Stimulated activated CD4-positive, alpha-beta T cell treated with anti-CD3 and anti-CD28 coated beads, TNF-alpha, amount 100 ng/mL, for 1 hour (primary cell): ENCODE data around the gene TNS1.

Experiments
- DNase-seq, 3 donors: peaks; one replicate each; pipeline ENCODE4 v3.0.0-alpha.2; 2020; ENCODE audit warnings: low read depth in 3 of 3, low spot score in 1 of 3

The TNS1 gene

DNA sequence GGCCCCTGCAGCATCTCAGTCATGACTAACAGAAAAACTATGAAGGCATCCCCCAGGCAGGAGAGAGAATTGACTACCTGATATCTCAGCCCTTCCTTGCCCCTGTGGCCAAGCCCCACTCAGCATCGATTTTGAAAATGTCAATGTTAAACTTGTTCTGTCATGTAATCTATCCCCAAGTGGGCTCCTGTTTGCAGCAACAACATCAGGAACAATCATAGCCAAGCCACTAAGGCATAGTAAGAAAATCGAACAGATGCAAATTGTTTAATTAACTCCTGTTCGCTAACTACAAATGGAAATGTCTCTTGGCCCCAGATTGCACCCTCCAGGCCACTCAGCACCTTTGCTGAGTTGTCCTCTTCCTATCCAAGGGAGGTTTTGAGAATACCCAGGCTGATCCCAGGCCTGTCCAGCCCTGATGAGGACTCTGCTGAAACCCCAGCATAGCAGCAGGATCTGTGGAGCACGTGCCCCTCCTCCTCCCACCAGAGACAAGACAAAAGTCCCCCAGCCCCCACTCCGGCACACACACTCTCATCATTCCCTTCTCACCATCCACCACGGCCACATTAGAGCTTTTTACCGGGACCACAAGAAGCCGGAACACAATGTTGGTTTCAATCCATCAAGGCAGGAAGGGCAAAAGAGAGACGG, 150.1 kb downstream of the TNS1 start:
- no peak for DNase-seq

DNA sequence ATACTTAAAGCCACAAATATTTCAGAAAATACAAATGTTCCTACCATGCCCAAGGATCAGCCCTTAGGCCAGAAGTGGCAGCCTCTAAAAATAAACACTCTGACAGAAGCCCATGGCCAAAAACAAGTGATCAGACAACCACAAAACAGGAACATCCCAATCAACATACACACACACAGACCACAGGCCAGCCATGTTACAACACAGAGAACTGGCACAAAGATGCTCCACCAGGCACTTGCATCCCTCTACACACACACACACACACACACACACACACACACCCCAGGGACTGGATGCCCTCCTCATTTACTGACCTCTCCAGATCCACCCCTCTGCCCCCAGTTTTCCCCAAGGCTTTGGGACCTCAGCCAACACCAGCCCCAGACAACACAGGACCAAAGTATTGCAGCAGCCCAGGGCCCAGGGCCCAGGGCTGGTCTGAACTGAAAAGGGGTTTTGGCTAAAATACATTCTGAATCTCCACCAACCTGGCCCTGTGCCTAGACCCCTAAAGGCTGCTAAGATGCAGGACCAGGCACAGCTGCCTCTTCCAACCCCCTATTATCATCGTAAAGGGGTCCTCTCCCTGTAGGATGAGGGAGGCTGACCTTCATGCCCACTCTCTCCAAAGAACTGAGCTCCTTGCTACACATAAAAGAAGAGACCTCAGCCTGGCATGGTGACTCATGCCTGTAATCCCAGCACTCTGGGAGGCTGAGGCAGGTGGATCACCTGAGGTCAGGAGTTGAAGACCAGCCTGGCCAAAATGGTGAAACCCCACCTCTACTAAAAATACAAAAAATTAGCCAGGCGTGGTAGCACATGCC, 151.4 kb downstream of the TNS1 start:
- DNase-seq: no peak

DNA sequence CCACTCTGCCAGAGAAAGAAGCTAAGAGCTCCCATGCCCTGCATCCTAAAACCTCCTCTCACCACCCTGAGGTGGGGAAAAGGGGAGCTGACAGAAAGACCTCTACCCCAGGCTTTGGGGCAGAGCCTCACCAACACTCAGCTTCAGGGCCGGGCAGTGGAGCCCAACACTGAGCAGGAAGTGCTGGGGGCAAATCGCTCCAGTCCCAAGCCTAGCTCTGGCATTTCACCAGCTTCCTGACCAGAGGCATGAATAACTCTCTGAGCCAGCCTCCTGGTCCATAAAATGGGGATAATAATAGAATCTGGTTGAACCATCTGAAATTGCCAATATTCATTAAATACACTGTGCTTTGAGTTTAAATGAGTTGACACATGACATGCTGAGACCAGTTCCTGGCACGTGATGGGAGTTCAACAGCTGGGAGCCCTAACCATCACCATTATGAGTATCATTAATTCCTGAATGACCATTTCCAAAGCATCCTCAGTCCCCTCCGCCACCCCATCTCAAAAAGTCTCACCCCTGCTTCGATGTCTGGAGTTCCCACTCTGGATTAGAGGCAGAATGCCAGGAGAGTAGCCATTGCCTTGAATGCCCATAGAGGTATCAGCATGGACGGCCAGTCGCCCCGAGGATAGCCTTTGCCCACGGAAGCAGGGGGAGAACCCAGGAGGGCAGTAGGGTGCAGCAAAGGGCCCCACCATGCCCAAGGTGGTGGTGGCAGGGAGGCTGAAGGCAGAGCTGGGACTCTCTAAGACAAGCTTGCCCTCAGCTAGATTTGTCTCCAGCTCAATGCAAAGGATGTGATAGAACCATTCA, 153.4 kb downstream of the TNS1 start:
- DNase-seq: no peak

DNA sequence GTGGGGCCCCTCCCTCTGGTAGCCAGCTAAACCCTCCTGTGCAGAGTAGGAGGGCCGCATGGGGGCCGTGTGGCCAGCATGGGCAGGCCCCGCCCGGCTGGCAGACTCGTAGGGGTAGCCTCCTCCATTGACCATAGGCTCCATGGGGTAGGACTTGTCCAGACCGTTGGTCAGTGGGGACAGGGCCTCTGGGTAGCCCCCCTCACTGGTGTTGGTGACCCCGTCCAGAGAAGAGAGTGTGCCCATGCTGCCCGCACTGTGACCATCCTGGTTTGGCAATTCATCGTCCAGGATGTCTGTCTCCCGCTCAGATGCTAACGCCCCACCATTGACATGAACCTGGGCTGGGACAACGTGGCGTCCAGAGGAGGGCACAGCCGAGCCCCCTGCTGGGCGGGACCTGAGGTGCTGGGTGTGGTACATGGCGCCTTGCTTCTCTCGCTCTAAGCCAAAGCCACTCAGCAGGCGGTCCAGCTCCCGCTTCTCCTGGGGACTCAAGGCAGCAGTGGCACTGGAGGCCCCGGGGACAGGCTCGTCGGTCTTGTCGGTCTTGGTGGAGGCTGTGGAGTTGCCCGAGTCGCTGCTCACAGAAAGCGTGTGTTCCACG, 154.3 kb downstream of the TNS1 start:
- no peak for DNase-seq

DNA sequence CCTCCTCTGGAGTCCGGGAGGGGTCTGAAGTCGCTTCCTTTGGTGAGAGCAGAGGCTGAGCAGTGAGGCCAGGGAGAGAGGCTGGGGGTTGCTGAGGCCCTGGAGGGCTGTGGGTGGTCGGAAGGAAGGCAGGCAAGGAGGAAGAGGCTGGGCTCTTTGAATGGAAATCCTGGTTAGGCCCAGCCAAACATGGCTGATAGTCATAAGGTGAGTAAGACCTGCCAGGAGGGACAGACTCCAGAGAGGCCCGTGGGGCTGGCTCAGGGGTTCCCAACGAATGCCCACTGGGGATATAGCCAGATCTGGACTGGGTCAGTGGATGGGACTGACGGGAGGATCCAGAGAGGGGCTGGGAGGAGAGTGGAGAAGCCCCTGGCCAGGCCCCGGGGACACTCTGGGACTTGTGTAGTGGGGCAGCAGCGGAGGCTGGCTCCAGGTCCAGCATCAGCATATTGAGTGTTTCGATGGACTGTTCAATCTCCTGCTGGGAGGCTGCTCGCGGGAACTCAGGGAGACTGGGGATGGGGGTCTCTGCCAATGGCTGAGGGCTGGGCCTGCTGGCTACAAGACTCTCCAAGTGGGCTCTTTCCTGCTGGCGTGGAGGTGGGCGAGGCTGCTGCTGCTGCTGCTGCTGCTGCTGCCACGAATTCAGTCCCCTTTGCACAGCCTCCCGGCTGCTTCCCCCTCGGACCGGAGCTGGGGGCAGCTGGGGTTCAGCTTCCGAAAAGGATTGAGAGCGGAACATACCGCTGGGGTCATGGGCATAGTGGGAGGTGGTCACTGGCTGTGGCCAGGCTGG, 155.0 kb downstream of the TNS1 start:
- DNase-seq: no peak

DNA sequence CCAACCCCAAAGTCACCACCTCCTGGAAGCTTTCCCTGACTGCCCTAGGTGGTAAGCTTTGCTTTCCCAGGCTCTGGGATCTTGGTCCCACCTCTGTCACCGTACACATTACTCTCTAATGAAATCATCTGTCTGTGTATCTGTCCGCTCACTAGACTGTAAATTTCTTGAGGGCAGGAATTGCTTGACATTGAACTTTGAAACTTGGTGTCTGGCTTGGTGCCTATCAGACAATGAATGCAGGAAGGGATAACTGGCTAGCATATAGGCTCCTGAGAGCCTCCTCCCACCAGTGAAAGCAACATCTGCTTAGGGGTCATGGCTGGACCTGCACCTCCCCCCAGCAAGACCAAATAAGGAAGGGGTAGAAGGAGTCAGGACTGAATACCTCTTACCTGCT, 155.7 kb downstream of the TNS1 start:
- no peak for DNase-seq

DNA sequence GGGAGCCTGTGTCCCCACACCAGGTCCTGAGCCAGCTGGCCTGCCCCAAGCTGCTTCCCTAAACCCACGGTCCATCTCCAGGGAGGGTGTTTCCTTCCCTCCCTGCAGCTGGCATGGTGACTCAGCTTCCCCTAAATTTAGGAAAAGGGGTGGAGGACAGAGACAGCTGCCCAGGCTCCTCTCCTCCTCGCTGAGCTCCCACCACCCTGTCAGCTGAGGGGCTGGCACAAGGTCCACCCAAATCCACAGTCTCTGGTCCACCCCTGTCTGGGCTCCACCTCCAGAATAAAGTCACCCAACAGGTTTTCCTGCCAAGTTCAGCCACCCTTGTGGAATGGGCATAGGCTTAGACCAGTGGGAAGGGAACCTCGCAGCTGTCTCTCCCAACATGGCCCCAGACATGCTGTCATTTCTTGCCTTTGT, 156.5 kb downstream of the TNS1 start:
- no peak for DNase-seq

DNA sequence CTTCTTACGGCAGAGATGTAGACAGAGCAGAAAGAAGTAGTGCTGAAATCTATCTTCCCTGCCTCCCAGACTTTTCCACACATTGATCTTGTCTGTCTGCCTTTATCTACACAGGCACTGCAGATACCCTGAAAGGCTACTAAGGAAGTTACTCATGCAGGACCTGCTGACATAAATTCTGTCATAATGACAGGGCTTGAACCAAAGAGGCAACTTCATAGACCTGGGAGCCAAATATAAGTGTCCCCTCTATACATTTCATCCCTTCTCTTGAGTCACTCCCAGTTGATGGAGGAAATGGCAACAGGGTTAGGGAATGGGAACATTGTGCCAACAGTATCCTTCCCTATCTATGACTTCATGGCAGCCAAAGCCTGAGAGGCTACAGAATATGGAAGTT, 157.5 kb downstream of the TNS1 start:
- DNase-seq: no peak

DNA sequence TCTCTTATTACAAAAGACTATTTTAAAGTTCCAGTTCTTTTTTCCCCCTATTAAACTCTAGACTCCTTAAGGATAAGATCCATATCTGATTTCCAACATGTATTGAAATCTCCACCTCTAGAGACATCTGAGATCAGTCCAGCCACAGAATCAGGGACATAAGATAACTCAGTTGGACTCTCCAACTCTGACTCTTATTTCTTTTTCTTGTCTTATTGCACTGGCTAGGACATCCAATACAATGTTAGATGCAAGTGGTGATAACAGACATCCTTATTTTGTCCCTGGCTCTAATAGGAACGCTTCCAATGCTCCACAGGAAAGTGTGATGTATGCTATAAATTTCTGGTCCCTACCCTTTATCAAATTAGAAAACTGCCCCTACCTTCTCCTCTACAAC, 158.1 kb downstream of the TNS1 start:
- no peak for DNase-seq

DNA sequence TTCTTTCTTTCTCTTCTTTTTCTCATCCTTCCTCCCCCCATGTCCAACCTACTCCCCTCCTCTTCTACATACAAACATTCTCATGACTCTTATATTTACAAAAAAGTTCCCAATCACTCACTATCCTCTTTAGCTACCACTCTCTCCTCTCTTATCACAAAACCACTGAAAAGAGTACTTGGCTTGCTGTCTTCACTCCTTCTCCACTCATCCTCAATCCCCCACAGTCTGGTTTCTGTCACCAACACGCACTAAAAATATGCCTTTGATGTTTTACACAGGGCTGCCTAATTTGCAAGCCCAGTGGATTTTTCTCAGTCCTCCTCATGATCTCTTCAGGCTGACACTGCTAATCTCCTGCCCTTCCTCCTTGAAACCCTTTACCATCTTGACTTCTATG, 159.5 kb downstream of the TNS1 start:
- DNase-seq: no peak

DNA sequence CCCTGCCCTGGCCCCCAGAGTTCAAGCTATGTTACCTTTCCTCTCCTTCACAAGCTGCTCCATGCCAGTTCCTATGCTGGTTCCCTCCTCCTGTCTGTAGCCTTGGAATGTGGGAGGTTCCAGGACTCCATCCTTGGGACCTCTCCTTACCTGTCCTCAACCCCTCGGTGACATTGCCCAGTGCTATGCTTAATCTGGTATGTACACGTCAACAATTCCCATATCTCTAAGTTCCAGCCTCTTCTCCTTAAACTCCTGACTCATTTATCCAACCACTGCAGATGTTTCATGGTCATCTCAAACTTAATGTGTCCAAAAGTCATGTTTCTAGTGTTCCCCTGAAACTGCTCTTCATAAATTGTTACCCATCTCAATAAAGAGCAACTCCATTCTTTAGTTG, 160.8 kb downstream of the TNS1 start:
- no peak for DNase-seq

DNA sequence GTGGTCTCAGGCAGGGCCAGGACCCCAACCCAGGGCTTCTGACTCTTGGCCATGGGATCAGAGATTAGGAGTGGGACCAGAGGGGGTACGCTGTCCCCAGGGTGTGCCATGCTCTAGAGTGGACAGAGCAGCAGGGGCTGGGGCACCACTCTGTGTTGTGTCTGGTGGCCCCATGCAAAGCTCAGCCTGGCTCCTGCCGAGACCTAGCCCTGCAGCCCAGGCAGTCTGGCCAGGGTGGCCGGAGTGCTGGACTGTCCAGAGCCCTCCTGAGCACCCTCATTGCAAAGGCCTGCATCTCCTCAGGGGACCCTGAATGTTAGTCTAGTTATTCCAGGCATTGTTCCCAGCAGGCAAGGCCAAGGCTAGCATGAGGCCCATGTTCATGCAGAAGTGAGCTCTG, 162.3 kb downstream of the TNS1 start:
- no peak for DNase-seq

DNA sequence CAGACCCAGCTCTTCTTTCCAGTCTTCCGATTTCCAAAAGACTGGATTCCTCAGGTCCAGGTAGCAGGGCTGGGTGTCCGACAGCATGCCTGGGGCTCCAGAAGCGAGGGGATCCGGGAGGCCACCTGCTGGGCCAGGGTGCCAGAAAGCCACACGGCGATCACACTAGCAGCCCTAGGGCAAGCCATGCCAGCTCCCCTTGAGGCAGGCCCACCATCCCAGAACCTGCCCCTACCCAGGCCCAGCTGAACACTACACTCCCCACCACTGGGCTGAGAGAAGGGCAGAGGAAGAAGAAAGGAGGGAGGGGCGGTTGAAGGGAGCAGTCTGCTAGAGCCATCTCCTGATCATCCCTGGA, 163.1 kb downstream of the TNS1 start:
- no peak for DNase-seq

DNA sequence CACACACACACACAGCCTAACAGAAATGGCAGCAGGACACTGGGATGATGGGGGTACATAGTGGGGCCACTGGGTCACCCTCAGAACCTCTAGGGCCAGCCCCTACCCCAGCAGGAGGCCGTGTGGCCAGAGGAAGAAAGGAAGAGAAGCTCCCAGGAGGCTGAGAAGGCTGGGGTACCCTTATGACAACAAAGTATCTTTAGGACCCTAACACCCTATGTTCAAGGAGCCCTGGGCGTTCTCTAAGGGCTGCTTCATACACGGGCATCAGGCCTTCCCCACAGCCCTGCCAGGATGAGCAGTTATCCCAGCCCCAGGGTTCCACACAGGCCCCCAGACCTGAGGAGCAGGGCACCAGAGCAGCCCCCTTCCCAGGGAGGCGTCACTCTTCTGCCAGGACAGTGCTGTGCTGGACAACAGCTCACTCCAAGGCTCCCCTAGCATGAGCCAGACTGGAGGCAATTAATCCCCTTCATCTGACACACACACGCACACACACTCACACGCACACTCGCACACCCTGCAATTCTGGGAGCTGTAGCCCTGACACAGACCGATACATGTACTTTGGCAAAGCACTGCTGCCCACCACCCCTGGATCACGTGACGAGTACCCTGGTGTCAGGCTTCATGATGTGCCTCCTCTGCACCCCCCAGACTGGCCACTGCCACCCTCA, 163.6 kb downstream of the TNS1 start:
- DNase-seq: no peak

DNA sequence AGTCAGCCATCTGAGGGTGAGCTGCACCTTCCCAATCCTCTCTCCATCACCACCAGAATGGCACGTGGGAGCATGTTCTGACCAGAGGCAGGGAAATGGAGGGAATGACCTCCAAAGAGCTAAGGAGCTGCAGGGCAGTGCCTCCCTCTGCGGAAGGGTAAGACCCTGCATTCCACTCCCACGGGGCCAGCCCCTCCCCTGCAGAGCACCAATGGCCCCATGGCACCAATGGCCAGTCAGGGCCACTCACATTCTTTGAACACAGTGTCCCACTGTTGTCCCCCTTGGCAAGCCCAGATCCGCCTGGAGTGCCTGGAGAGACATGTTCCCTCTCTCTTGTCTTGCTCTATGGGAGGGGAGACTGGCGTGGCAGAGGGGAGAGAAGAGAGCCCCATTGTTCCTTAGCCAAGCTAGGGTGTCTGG, 164.4 kb downstream of the TNS1 start:
- DNase-seq: no peak

DNA sequence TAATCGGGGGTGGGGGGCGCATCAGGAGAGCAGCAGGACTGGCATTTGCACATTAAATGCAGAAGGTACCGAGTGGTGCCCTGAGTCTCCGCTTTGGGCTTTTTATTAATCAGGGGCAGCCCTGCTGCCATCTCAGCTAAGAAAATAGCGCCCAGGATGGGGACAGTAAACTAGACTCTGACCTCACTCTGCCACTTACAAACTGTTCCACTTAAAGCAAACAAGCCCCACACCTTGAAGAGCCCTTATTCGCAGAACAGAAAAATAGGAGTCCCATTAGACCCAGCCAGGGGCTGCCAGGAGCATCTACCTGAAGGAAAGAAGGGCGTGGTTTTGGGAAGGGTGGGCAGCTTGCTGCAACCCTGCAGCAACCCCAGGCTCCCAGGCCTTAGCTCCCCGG, 165.3 kb downstream of the TNS1 start:
- DNase-seq: no peak

DNA sequence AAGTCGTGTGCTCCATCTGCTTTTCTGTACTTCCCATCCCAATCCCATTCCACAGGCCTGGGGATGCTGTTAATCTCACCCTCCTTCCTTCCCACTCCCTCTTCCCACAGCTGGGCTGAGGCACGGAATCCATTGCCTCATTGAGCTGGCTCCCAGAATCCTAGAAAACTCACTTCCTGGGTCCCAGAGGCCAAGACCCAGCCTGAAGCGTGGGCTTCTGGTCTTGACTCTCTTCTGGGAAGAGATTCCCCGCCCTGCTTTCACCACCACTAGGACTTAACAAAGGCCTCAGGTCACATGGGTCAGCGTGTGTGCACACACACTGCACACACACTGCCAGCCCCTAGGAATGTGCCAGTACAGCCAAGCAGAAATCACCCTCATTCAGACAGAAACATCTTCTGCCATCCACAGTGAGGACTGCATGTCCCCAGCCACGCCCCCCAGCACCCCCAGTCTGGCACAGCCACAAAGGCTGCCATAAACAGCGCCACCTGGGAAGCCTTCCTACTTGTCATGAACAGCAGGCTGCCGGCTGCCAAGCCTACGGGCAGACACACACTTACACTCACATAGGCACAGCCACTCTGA, 165.8 kb downstream of the TNS1 start:
- no peak for DNase-seq

DNA sequence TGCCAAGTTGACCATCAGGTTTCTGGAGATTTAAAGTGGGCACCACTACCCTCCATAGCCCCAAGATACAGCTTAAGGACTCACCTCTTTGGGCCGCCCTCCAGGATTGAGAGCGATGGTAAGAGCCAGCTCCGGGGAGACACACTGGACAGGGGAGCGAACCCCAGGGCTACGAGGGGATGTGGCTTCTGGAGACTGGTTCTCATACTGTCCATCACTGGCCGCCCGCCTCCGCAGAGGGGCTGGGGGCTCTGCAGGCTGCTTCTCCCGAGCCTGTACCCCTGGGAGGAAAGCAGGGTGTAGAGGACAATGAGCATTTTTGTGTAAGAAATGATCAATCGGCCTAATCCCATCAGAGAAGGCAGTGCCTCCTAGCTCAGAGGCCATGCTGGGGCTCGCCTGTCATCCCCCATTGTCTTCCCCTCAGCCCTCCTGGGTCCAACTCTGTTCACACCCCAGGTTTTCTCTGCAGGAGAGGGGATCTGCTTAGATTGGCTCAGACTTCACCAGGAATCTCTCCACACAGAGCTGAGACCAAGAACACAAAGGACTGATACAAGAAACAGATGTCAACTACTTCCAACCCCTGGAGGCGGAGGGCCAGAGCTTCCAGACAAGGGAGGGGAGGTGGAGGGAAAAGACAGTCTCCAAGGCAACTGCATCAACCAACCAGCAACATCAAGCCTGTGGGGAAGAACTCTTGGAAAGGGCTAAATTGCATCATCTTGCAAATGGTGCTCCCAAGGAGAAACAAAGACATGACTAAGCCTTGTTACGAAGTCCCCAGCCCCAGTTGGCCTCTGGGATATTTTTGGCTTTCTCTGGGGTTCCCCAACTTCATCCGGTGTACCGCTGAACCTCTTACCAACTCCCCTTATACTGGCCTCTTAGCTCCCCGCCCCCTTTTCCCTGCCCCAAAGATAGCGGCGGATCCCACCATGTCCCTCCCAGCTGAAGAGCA, 166.6 kb downstream of the TNS1 start:
- no peak for DNase-seq
